H9 (cell line): Measurements from ENCODE around the gene KCNE1. TPM values are rescaled to one million over a fixed set of nuclear protein-coding genes. Genes with fewer than 3 reads are reported as not detected.

Experiments used
- DNase-seq: peaks from one replicate; pipeline ENCODE4 v3.0.0-alpha.2; 2017
- H2AFZ ChIP-seq: one replicate; pipeline ENCODE4 v1.6.1; 2013; ENCODE audit warnings: mild to moderate bottlenecking, low read length, control low read depth, moderate library complexity
- H2AK5ac ChIP-seq: 2 replicates; pipeline ENCODE4 v1.6.1; 2013; ENCODE audit warnings: low read length, control low read depth, mixed read lengths; ENCODE audit not compliant: insufficient read length
- H2BK120ac ChIP-seq: one replicate; pipeline ENCODE4 v1.6.1; 2013; ENCODE audit warnings: low read depth, mild to moderate bottlenecking, low read length, control low read depth, inconsistent platforms; ENCODE audit not compliant: poor library complexity, severe bottlenecking
- H2BK12ac ChIP-seq: 2 replicates; pipeline ENCODE4 v1.6.1; 2013; ENCODE audit warnings: low read length, control low read depth, mixed read lengths, low read depth; ENCODE audit not compliant: insufficient read length
- H2BK15ac ChIP-seq: 2 replicates; pipeline ENCODE4 v1.6.1; 2013; ENCODE audit warnings: low read depth, low read length, control low read depth
- H2BK20ac ChIP-seq: one replicate; pipeline ENCODE4 v1.6.1; 2013; ENCODE audit warnings: low read depth, mild to moderate bottlenecking, low read length, control low read depth, inconsistent platforms; ENCODE audit not compliant: poor library complexity, severe bottlenecking
- H2BK5ac ChIP-seq: 2 replicates; pipeline ENCODE4 v1.6.1; 2013; ENCODE audit warnings: low read length, control low read depth, mixed read lengths; ENCODE audit not compliant: insufficient read length
- H3K14ac ChIP-seq: 2 replicates; pipeline ENCODE4 v1.6.1; 2013; ENCODE audit warnings: low read length, control low read depth; ENCODE audit not compliant: insufficient read depth
- H3K18ac ChIP-seq: 2 replicates; pipeline ENCODE4 v1.6.1; 2013; ENCODE audit warnings: low read depth, mild to moderate bottlenecking, mixed read lengths, low read length, control low read depth; ENCODE audit not compliant: insufficient read length
- H3K23ac ChIP-seq: 2 replicates; pipeline ENCODE4 v1.6.1; 2013; ENCODE audit warnings: low read length, control low read depth, mixed read lengths, low read depth; ENCODE audit not compliant: insufficient read length
- H3K23me2 ChIP-seq: 2 replicates; pipeline ENCODE4 v1.6.1; 2013; ENCODE audit warnings: low read depth, mild to moderate bottlenecking, mixed read lengths, low read length, control low read depth; ENCODE audit not compliant: insufficient read length, poor library complexity, severe bottlenecking
- H3K27ac ChIP-seq: 2 replicates; pipeline ENCODE4 v1.5.1; 2013; ENCODE audit warnings: low read length, control low read depth, mixed read lengths, low read depth; ENCODE audit not compliant: insufficient read length
- H3K27me3 ChIP-seq: 2 replicates; pipeline ENCODE4 v1.6.1; 2013; ENCODE audit warnings: low read length, control low read depth, inconsistent platforms; ENCODE audit not compliant: insufficient read depth
- H3K4ac ChIP-seq: 2 replicates; pipeline ENCODE4 v1.6.1; 2013; ENCODE audit warnings: low read depth, mild to moderate bottlenecking, control low read depth, inconsistent platforms, low read length, moderate library complexity
- H3K4me1 ChIP-seq: 2 replicates; pipeline ENCODE4 v1.6.1; 2013; ENCODE audit warnings: low read length, control low read depth, inconsistent platforms; ENCODE audit not compliant: insufficient read depth
- H3K4me2 ChIP-seq: 2 replicates; pipeline ENCODE4 v1.6.1; 2013; ENCODE audit warnings: low read length, control low read depth, mixed read lengths; ENCODE audit not compliant: insufficient read length, insufficient read depth
- H3K56ac ChIP-seq: 2 replicates; pipeline ENCODE4 v1.6.1; 2013; ENCODE audit warnings: low read depth, mild to moderate bottlenecking, mixed read lengths, low read length, control low read depth; ENCODE audit not compliant: insufficient read length
- H3K79me1 ChIP-seq: 2 replicates; pipeline ENCODE4 v1.6.1; 2013; ENCODE audit warnings: low read depth, mild to moderate bottlenecking, moderate library complexity, low read length, control low read depth, inconsistent platforms; ENCODE audit not compliant: insufficient read depth, poor library complexity, severe bottlenecking
- H3K79me2 ChIP-seq: 2 replicates; pipeline ENCODE4 v1.6.1; 2013; ENCODE audit warnings: low read length, control low read depth, inconsistent platforms; ENCODE audit not compliant: insufficient read depth
- H3K9ac ChIP-seq: 2 replicates; pipeline ENCODE4 v1.6.1; 2013; ENCODE audit warnings: low read length, control low read depth, mixed read lengths; ENCODE audit not compliant: insufficient read length; ENCODE audit errors: extremely low read depth
- H3K9me3 ChIP-seq: one replicate; pipeline ENCODE4 v1.6.1; 2013; ENCODE audit warnings: low read depth, low read length, inconsistent platforms; ENCODE audit not compliant: control insufficient read depth
- H3T11ph ChIP-seq: one replicate; pipeline ENCODE4 v1.6.1; 2013; ENCODE audit warnings: mild to moderate bottlenecking, low read length, control low read depth, inconsistent platforms
- H4K20me1 ChIP-seq: one replicate; pipeline ENCODE4 v1.6.1; 2013; ENCODE audit not compliant: control insufficient read depth, insufficient read length, insufficient read depth
- H4K5ac ChIP-seq: 2 replicates; pipeline ENCODE4 v1.6.1; 2013; ENCODE audit warnings: low read depth, mild to moderate bottlenecking, mixed read lengths, low read length, control low read depth; ENCODE audit not compliant: insufficient read length
- H4K8ac ChIP-seq: replicated peaks from 2 replicates; pipeline ENCODE4 v1.6.1; 2013; ENCODE audit warnings: low read length, control low read depth, mixed read lengths, low read depth; ENCODE audit not compliant: insufficient read length
- H4K91ac ChIP-seq: 2 replicates; pipeline ENCODE4 v1.6.1; 2013; ENCODE audit warnings: low read depth, mild to moderate bottlenecking, moderate library complexity, mixed read lengths, low read length, control low read depth; ENCODE audit not compliant: insufficient read length
- H3K27ac Mint-ChIP-seq, 3 experiments: 2 replicates in 2 of 3; 3 replicates in 1 of 3; pipeline ENCODE4 v1.8.0; 2020 to 2021; ENCODE audit warnings: mixed read lengths in 3 of 3, mild to moderate bottlenecking in 1 of 3, moderate library complexity in 1 of 3
- H3K27me3 Mint-ChIP-seq: 2 replicates; pipeline ENCODE4 v1.8.0; 2021; ENCODE audit warnings: low read depth, mild to moderate bottlenecking, moderate library complexity, mixed read lengths
- H3K36me3 Mint-ChIP-seq, 3 experiments: 2 replicates in 2 of 3; 3 replicates in 1 of 3; pipeline ENCODE4 v1.8.0; 2020 to 2021; ENCODE audit warnings: low read depth in 3 of 3, mixed read lengths in 3 of 3; ENCODE audit not compliant: insufficient read depth in 1 of 3
- H3K4me1 Mint-ChIP-seq, 2 experiments: 2 replicates each; pipeline ENCODE4 v1.8.0; 2020; ENCODE audit warnings: mixed read lengths in 2 of 2
- H3K4me3 Mint-ChIP-seq, 2 experiments: 2 replicates in 1 of 2; 3 replicates in 1 of 2; pipeline ENCODE4 v1.8.0; 2020 to 2021; ENCODE audit warnings: mild to moderate bottlenecking in 2 of 2, mixed read lengths in 2 of 2, moderate library complexity in 1 of 2
- H3K9me3 Mint-ChIP-seq, 2 experiments: 2 replicates in 1 of 2; 3 replicates in 1 of 2; pipeline ENCODE4 v1.8.0; 2020; ENCODE audit warnings: mild to moderate bottlenecking in 2 of 2, mixed read lengths in 2 of 2, moderate library complexity in 1 of 2
- CTCF ChIP-seq: fragments of 200-600 bp; sonication (generic); conservative IDR thresholded peaks from 3 replicates; pipeline ENCODE4 v1.8.0; 2021; ENCODE audit warnings: antibody characterized with exemption, mild to moderate bottlenecking
- WGBS: extraction: QIAGEN DNeasy Blood & Tissue Kit; methylation state at CpG from one replicate; pipeline ENCODE4 v1.1.7; 2013; ENCODE audit warnings: missing lambda C conversion rate, low lambda C conversion rate, mixed read lengths; ENCODE audit not compliant: insufficient read length; ENCODE audit errors: extremely low coverage; 5-methylcytosine and 5-hydroxymethylcytosine counted together
- total RNA-seq: library from RNA; stranded (reverse); gene quantifications from 2 replicates; pipeline ENCODE4 v1.2.1, GENCODE V29; 2021

Gene KCNE1
- total RNA-seq, 1 experiment from 2014 or later = 0.28 TPM

GRCh38 chr21:34520764-34521508 lies 8.9 kb upstream of the KCNE1 start:
- peaks cover 4% of the 10 kb centered on the region for H3K4me1 ChIP-seq
- no peaks in the 10 kb centered on the region for H3K23me2 ChIP-seq
- no peak overlapping the region for H3K27ac Mint-ChIP-seq
- H3K9me3 ChIP-seq = no peaks in the 10 kb centered on the region
- H4K8ac ChIP-seq = no peak overlapping the region
- peaks cover 56 to 62% of the 10 kb centered on the region in 2 experiments for H3K4me1 Mint-ChIP-seq
- H3K36me3 Mint-ChIP-seq = no peaks in the 10 kb centered on the region
- TF ChIP-seq CTCF = no peak
- H2BK120ac ChIP-seq = no peak overlapping the region
- H3T11ph ChIP-seq = no peak overlapping the region
- H3K27me3 ChIP-seq = no peaks in the 10 kb centered on the region
- H3K18ac ChIP-seq = no peak overlapping the region
- no peak overlapping the region for H4K5ac ChIP-seq
- no peak overlapping the region for H3K27ac ChIP-seq
- H3K4ac ChIP-seq = no peak overlapping the region
- no peak overlapping the region for H3K4me2 ChIP-seq
- no peak for DNase-seq
- no peaks in the 10 kb centered on the region for H3K79me1 ChIP-seq
- no peak overlapping the region for H2AFZ ChIP-seq
- H4K91ac ChIP-seq = no peak overlapping the region
- no peak overlapping the region for H2AK5ac ChIP-seq
- no peak overlapping the region for H2BK20ac ChIP-seq
- peaks cover 6% of the 10 kb centered on the region for H3K27me3 Mint-ChIP-seq
- H3K79me2 ChIP-seq = no peaks in the 10 kb centered on the region
- H3K4me3 Mint-ChIP-seq = no peak overlapping the region; a peak in 1 of 5 replicates
- WGBS = no CpG with 5 or more reads among the region's 20 CpGs
- no peak overlapping the region for H2BK12ac ChIP-seq
- H2BK15ac ChIP-seq = no peak overlapping the region
- H3K23ac ChIP-seq = no peak overlapping the region
- no peaks in the 10 kb centered on the region for H4K20me1 ChIP-seq
- H3K14ac ChIP-seq = no peak overlapping the region
- H2BK5ac ChIP-seq = no peak overlapping the region
- no peak overlapping the region for H3K9ac ChIP-seq
- H3K56ac ChIP-seq = no peak overlapping the region
- H3K9me3 Mint-ChIP-seq = no peaks in the 10 kb centered on the region; a peak in 1 of 5 replicates
